HCT116 (cell line): Measurements from ENCODE around the gene GALNT5. TPM values are rescaled to one million over a fixed set of nuclear protein-coding genes. Genes with fewer than 3 reads are reported as not detected.
A peak's percentile ranks its signal among the peaks of the same experiment; 100 is the strongest.

Source experiments
- ATAC-seq: fragments of 200-7000 bp; cut with Tn5 transposase; 2 replicates; pipeline ENCODE4 v1.9.1; 2020; ENCODE audit warnings: mild to moderate bottlenecking, moderate library complexity
- BruUV-seq: library from RNA; stranded (reverse); fragments of 400-500 nt; replicated peaks from 2 replicates; lab custom pipeline; 2021; lab: Mats Ljungman, UMichigan
- CTCF ChIA-PET: fragments of 300-600 bp; sonication (Branson Sonifier 250); formaldehyde crosslinking; loops from one replicate; lab custom pipeline; 2021; ENCODE audit warnings: antibody characterized with exemption; lab: Charles Lee
- POLR2A ChIA-PET: fragments of 300-600, 350-600 bp; sonication (Branson Sonifier 250); formaldehyde crosslinking; loops from one replicate; lab custom pipeline; 2021; ENCODE audit warnings: antibody characterized with exemption; lab: Charles Lee
- RAD21 ChIA-PET, 2 experiments: fragments of 300-600 bp; sonication (Branson Sonifier 250); formaldehyde crosslinking; loops; one replicate each; lab custom pipeline; 2023; ENCODE audit warnings: low total read pairs in 2 of 2; ENCODE audit not compliant: uncharacterized antibody in 2 of 2, unreplicated experiment in 2 of 2, low non-redundant PET in 1 of 2; lab: Charles Lee
- DNase-seq: peaks from one replicate; pipeline ENCODE4 v3.0.0-alpha.2; 2010; ENCODE audit warnings: low read depth, low spot score
- H2AFZ ChIP-seq: fragments of 200-600 bp; shearing (Covaris generic), sonication (generic); 2 replicates; pipeline ENCODE4 v1.6.1; 2017; ENCODE audit warnings: low read depth, mixed run types, mixed read lengths, antibody characterized with exemption, low read length; ENCODE audit not compliant: poor library complexity, severe bottlenecking
- H3K27ac ChIP-seq: 2 replicates; pipeline ENCODE4 v1.5.1; 2012; ENCODE audit warnings: low read depth, low read length
- H3K27me3 ChIP-seq: fragments of 200-600 bp; sonication (generic); 2 replicates; pipeline ENCODE4 v1.6.1; 2016; ENCODE audit warnings: mixed run types, low read length, mixed read lengths; ENCODE audit not compliant: insufficient read depth
- H3K36me3 ChIP-seq, 2 experiments: fragments of 200-500 bp in 1 of 2; fragments of 200-600 bp in 1 of 2; sonication (Bioruptor generic) in 1 of 2; sonication (generic) in 1 of 2; 2 replicates each; pipeline versions ENCODE4 v1.5.1 to v1.6.1; 2014 to 2016; ENCODE audit warnings: low read length in 2 of 2, inconsistent platforms in 1 of 2, mixed read lengths in 1 of 2, mixed run types in 1 of 2; ENCODE audit not compliant: insufficient read depth in 2 of 2, control insufficient read depth in 1 of 2
- H3K4me1 ChIP-seq, 2 experiments: fragments of 200-600 bp in 1 of 2; sonication (generic) in 1 of 2; 2 replicates each; pipeline versions ENCODE4 v1.5.1 to v1.6.1; 2012 to 2017; ENCODE audit warnings: low read length in 2 of 2, inconsistent platforms in 1 of 2, mild to moderate bottlenecking in 1 of 2, mixed read lengths in 1 of 2, mixed run types in 1 of 2, moderate library complexity in 1 of 2; ENCODE audit not compliant: insufficient read depth in 2 of 2, control insufficient read depth in 1 of 2
- H3K4me2 ChIP-seq: fragments of 200-600 bp; sonication (generic); 2 replicates; pipeline ENCODE4 v1.6.1; 2017; ENCODE audit warnings: mixed run types, low read length, mixed read lengths
- H3K4me3 ChIP-seq, 2 experiments: fragments of 200-600 bp in 1 of 2; sonication (generic) in 1 of 2; replicated peaks in 1 of 2; 2 replicates each; pipeline ENCODE4 v1.5.1; 2011 to 2016; ENCODE audit warnings: low read length in 2 of 2, control low read depth in 1 of 2, low read depth in 1 of 2, mild to moderate bottlenecking in 1 of 2, mixed read lengths in 1 of 2, mixed run types in 1 of 2
- H3K79me2 ChIP-seq: fragments of 200-600 bp; sonication (generic); 2 replicates; pipeline ENCODE4 v1.6.1; 2017; ENCODE audit warnings: mild to moderate bottlenecking, mixed run types, low read length, moderate library complexity, mixed read lengths; ENCODE audit not compliant: insufficient read depth
- H3K9ac ChIP-seq: fragments of 200-600 bp; sonication (generic); 2 replicates; pipeline ENCODE4 v1.6.1; 2016; ENCODE audit warnings: low read length, mixed read lengths
- H3K9me2 ChIP-seq: fragments of 200-600 bp; sonication (generic), shearing (Covaris generic); 2 replicates; pipeline ENCODE4 v1.6.1; 2017; ENCODE audit warnings: mixed run types, mild to moderate bottlenecking, moderate library complexity; ENCODE audit not compliant: insufficient read depth
- H3K9me3 ChIP-seq, 2 experiments: fragments of 200-500 bp in 1 of 2; fragments of 200-600 bp in 1 of 2; sonication (Bioruptor generic) in 1 of 2; sonication (generic) in 1 of 2; 2 replicates each; pipeline ENCODE4 v1.6.1; 2014 to 2017; ENCODE audit warnings: low read length in 2 of 2, mixed read lengths in 2 of 2, inconsistent platforms in 1 of 2, low read depth in 1 of 2, mild to moderate bottlenecking in 1 of 2, mixed run types in 1 of 2, moderate library complexity in 1 of 2; ENCODE audit not compliant: control insufficient read depth in 1 of 2, insufficient read depth in 1 of 2
- H4K20me1 ChIP-seq: fragments of 200-600 bp; sonication (generic), shearing (Covaris generic); 2 replicates; pipeline ENCODE4 v1.6.1; 2017; ENCODE audit warnings: mixed run types, mild to moderate bottlenecking, moderate library complexity; ENCODE audit not compliant: insufficient read depth
- CEBPB ChIP-seq: IDR thresholded peaks from 2 replicates; pipeline ENCODE4 v1.6.1; 2012; ENCODE audit warnings: low read depth
- CTCF ChIP-seq, 3 experiments: fragments of 200-600 bp in 1 of 3; sonication (generic) in 1 of 3; IDR thresholded peaks in 2 of 3; conservative IDR thresholded peaks in 1 of 3; 2 replicates each; pipeline ENCODE4 v1.5.1; 2012 to 2017; ENCODE audit warnings: low read depth in 2 of 3, low read length in 2 of 3, antibody characterized with exemption in 1 of 3, borderline replicate concordance in 1 of 3, control low read depth in 1 of 3, mild to moderate bottlenecking in 1 of 3, mixed read lengths in 1 of 3, mixed run types in 1 of 3, moderate library complexity in 1 of 3; ENCODE audit not compliant: insufficient read depth in 1 of 3
- EGR1 ChIP-seq: IDR thresholded peaks from 2 replicates; pipeline ENCODE4 v1.6.1; 2012; ENCODE audit warnings: low read depth
- EZH2 ChIP-seq: fragments of 200-600 bp; sonication (generic); IDR thresholded peaks from 2 replicates; pipeline ENCODE4 v1.6.1; 2017; ENCODE audit warnings: antibody characterized with exemption, mixed run types
- EZH2phosphoT487 ChIP-seq: fragments of 200-600 bp; IDR thresholded peaks from 2 replicates; pipeline ENCODE4 v1.6.1; 2018; ENCODE audit warnings: antibody characterized with exemption, borderline replicate concordance
- POLR2A ChIP-seq: IDR thresholded peaks from 2 replicates; pipeline ENCODE4 v1.7.0; 2011; ENCODE audit warnings: borderline replicate concordance; ENCODE audit not compliant: insufficient read depth, insufficient read length; ENCODE audit errors: extremely low read depth
- RAD21 ChIP-seq: IDR thresholded peaks from 2 replicates; pipeline ENCODE4 v1.6.1; 2012; ENCODE audit warnings: low read depth, mild to moderate bottlenecking
- TCF7L2 ChIP-seq: IDR thresholded peaks from 2 replicates; pipeline ENCODE4 v1.7.0; 2011; ENCODE audit warnings: borderline replicate concordance, inconsistent platforms; ENCODE audit not compliant: insufficient read depth, insufficient read length; ENCODE audit errors: extremely low read depth
- YY1 ChIP-seq: IDR thresholded peaks from 2 replicates; pipeline ENCODE4 v1.6.1; 2011; ENCODE audit warnings: low read length, low read depth, moderate library complexity, mild to moderate bottlenecking; ENCODE audit not compliant: insufficient replicate concordance; ENCODE audit errors: extremely low read depth
- ZNF274 ChIP-seq: fragments of 200-500 bp; sonication (Bioruptor generic); IDR thresholded peaks from 2 replicates; pipeline ENCODE4 v1.6.1; 2014; ENCODE audit warnings: mild to moderate bottlenecking, low read depth, low read length, inconsistent platforms
- intact Hi-C: fragments of 100-400 bp; cut with micrococcal nuclease; formaldehyde crosslinking; loops from 2 replicates; pipeline ENCODE4 v1.10.0; 2022
- total RNA-seq: library from RNA; stranded (reverse); gene quantifications from one replicate; pipeline ENCODE4 v1.2.1, GENCODE V29; 2021; ENCODE audit not compliant: unreplicated experiment
- TF ChIP-seq, protein P1 (sequence below): IDR thresholded peaks from 2 replicates; pipeline ENCODE4 v1.6.1; 2012; ENCODE audit warnings: low read depth

Gene GALNT5
- total RNA-seq, 1 experiment from 2014 or later = 3.9 TPM

DNA sequence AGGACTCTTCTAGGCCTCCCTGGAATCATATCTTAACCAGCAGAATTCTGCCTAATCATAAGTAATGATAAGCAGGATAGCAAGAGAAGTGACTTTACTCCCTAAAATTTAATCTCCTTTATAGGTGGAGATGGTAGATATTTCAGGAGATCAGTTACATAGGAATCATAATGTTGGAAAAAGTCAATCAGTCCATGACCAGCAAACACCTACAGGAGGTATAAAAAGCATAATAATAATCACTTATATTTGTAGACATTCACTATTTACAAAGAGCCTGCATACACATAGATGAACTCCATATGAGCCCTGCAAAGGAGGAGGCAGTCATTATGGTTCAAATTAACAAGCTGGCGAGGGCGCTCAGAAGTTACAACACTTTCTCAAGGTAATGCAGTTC lies 2.5 kb downstream of the GALNT5 start:
- Histone ChIP-seq H3K4me3 (no peak overlapping the region), H3K36me3 (no peaks in the 10 kb centered on the region), H3K4me2 (peak overlapping the region; percentile 83), H3K9ac (peak overlapping the region; percentile 72; the same call in 1 of the 2 replicates), H3K27me3 (no peaks in the 10 kb centered on the region), H2AFZ (no peak overlapping the region), H3K9me2 (no peaks in the 10 kb centered on the region), H4K20me1 (no peaks in the 10 kb centered on the region), H3K27ac (peak overlapping the region; percentile 68; the same call in 1 of the 2 replicates), H3K79me2 (peaks cover 44% of the 10 kb centered on the region), H3K9me3 (no peaks in the 10 kb centered on the region), H3K4me1 (peaks cover 30 to 82% of the 10 kb centered on the region in 2 experiments)
- ChIA-PET RAD21 (no interaction called here), CTCF (interaction anchor here (1.5 kb wide), 1 partner anchor 42 kb away, joined by 5 read pairs; no protein-coding TSS in a partner anchor), POLR2A (no interaction called here)
- no TSS peak for BruUV-seq
- ATAC-seq (no peak), DNase-seq (no peak)
- intact Hi-C loops = no loop called here
- TF ChIP-seq, protein P1, sequence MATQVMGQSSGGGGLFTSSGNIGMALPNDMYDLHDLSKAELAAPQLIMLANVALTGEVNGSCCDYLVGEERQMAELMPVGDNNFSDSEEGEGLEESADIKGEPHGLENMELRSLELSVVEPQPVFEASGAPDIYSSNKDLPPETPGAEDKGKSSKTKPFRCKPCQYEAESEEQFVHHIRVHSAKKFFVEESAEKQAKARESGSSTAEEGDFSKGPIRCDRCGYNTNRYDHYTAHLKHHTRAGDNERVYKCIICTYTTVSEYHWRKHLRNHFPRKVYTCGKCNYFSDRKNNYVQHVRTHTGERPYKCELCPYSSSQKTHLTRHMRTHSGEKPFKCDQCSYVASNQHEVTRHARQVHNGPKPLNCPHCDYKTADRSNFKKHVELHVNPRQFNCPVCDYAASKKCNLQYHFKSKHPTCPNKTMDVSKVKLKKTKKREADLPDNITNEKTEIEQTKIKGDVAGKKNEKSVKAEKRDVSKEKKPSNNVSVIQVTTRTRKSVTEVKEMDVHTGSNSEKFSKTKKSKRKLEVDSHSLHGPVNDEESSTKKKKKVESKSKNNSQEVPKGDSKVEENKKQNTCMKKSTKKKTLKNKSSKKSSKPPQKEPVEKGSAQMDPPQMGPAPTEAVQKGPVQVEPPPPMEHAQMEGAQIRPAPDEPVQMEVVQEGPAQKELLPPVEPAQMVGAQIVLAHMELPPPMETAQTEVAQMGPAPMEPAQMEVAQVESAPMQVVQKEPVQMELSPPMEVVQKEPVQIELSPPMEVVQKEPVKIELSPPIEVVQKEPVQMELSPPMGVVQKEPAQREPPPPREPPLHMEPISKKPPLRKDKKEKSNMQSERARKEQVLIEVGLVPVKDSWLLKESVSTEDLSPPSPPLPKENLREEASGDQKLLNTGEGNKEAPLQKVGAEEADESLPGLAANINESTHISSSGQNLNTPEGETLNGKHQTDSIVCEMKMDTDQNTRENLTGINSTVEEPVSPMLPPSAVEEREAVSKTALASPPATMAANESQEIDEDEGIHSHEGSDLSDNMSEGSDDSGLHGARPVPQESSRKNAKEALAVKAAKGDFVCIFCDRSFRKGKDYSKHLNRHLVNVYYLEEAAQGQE = no peak
- TF ChIP-seq POLR2A = no peak
- no peak for TF ChIP-seq RAD21
- TF ChIP-seq YY1 = no peak
- no peak for TF ChIP-seq CEBPB
- no peak for TF ChIP-seq TCF7L2
- TF ChIP-seq EZH2phosphoT487 = no peak
- no peak for TF ChIP-seq ZNF274
- TF ChIP-seq EGR1 = no peak
- TF ChIP-seq EZH2 = no peak
- no peak for TF ChIP-seq CTCF (IDR thresholded peaks at IDR 0.05 in 2 of 3, conservative IDR thresholded peaks at IDR 0.05 in 1 of 3; ENCODE audit: borderline replicate concordance in 1 of 3, insufficient read depth in 1 of 3, low read depth in 2 of 3, low read length in 2 of 3)
